NOMO-1 treated with dmso at 0.1 percent for 144 hours (cell line): ENCODE measurements around the gene CPO.

ENCODE experiments used
- DNase-seq: peaks from one replicate; lab custom pipeline; 2025; ENCODE audit not compliant: unreplicated experiment; lab: John Stamatoyannopoulos, UW

CPO gene

GRCh38 chr2:207008105-207008990 is 69.0 kb downstream of the CPO start:
- no peak for DNase-seq

DNA sequence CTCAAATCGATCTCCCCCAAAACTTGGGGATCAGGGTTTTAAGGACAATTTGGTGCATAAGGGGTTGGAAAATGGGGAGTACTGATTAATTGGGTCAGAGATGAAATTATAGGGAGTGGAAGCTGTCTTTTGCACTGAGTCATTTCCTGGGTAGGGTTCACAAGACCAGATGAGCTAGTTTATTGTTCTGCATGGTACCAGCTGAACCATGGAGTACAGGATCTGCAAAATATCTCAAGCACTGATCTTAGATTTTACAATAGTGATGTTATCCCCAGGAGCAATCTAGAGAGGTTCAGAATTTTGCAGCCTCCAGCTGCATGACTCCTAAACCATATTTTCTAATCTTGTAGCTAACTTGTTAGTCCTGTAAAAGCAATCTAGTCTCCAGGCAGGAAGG is 73.1 kb downstream of the CPO start:
- DNase-seq = no peak

GRCh38 chr2:207014424-207014823 is 75.1 kb downstream of the CPO start:
- no peak for DNase-seq

GRCh38 chr2:207015901-207016300 is 76.6 kb downstream of the CPO start:
- DNase-seq = no peak
